Mesodermal cell (in vitro differentiated cells): ENCODE results near the gene SLC10A7.

ENCODE experiments used
- H3K27ac ChIP-seq: 2 replicates; pipeline ENCODE4 v1.7.0; 2013; ENCODE audit warnings: mild to moderate bottlenecking, low read depth, low read length, moderate library complexity; ENCODE audit not compliant: severe bottlenecking
- H3K36me3 ChIP-seq: 2 replicates; pipeline ENCODE4 v1.7.1; 2013; ENCODE audit warnings: mild to moderate bottlenecking, low read length, moderate library complexity; ENCODE audit not compliant: control insufficient read depth, insufficient read depth
- H3K4me1 ChIP-seq: one replicate; pipeline ENCODE4 v1.7.1; 2013; ENCODE audit warnings: mild to moderate bottlenecking, low read length; ENCODE audit not compliant: insufficient read depth, control insufficient read depth, poor library complexity, severe bottlenecking
- H3K4me3 ChIP-seq: 2 replicates; pipeline ENCODE4 v1.7.0; 2013; ENCODE audit warnings: low read length, control low read depth, mild to moderate bottlenecking; ENCODE audit not compliant: insufficient read depth, poor library complexity, severe bottlenecking; ENCODE audit errors: extremely low read depth
- H3K9me3 ChIP-seq: 2 replicates; pipeline ENCODE4 v1.7.1; 2013; ENCODE audit warnings: mild to moderate bottlenecking, low read length, moderate library complexity; ENCODE audit not compliant: control insufficient read depth
- WGBS, 2 experiments: methylation state at CpG; one replicate each; pipeline ENCODE4 v1.1.5; 2013; ENCODE audit warnings: missing lambda C conversion rate in 2 of 2; ENCODE audit not compliant: insufficient coverage in 2 of 2; 5-methylcytosine and 5-hydroxymethylcytosine counted together

Gene SLC10A7

GRCh38 chr4:146469022-146469421 is 52.7 kb downstream of the SLC10A7 start:
- Histone ChIP-seq H3K4me1 (no peaks in the 10 kb centered on the region), H3K36me3 (no peaks in the 10 kb centered on the region), H3K4me3 (no peak overlapping the region), H3K9me3 (no peaks in the 10 kb centered on the region), H3K27ac (no peak overlapping the region)
- no CpG with 5 or more reads among the region's 1 CpG for WGBS, 2 experiments

DNA sequence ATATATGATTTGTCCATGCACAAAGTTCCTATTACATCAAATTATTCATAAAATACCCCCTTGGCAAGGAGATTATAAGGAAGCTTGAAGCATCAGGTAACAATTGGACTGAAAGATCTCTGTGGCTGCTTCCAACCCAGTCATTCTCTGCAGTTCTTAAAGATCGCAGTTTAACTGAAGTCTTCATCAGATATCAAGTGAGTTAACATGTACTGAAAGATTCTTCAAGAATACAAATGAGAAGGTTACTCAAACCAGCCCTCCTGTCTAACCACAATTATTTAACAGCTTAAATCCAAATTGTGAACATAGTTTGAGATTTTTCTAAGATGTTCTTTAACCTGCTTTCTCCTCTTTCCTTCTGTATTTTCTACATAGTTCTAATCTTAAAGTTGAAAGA is 56.1 kb downstream of the SLC10A7 start:
- Histone ChIP-seq H3K9me3 (no peaks in the 10 kb centered on the region), H3K4me3 (no peak overlapping the region), H3K36me3 (no peaks in the 10 kb centered on the region), H3K27ac (no peak overlapping the region), H3K4me1 (no peaks in the 10 kb centered on the region)
- 100% methylated on average over 1 of the region's 1 CpG; no CpG with 5 or more reads in 1 of the 2 experiments for WGBS, 2 experiments

- H3K9me3 ChIP-seq, result no peaks in the 10 kb centered on the region
- H3K27ac ChIP-seq, result no peak overlapping the region
- no peaks in the 10 kb centered on the region for H3K36me3 ChIP-seq
- H3K4me1 ChIP-seq, result no peaks in the 10 kb centered on the region
- H3K4me3 ChIP-seq, result no peak overlapping the region
Observed at GRCh38 chr4:146462251-146462650, 59.5 kb downstream of the SLC10A7 start.

DNA sequence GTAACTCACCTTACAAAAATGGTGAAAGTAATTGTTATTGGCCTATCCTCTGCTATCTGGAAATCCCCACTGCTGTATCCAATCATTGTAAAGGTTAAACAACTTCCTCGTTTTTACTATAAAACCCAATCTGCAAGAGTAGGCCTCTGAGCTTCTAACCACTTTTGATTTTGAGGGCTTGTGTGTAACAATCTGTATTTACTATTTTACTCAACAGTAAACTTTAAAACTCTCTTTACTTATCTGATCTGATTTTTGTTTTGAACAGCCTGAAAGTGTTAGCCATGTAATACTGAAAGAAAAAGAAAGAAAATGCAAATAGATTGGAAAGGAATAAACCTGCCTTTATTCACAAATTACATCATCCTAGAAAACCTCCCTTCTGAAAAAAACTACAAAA is 63.1 kb downstream of the SLC10A7 start:
- H3K36me3 ChIP-seq, result no peaks in the 10 kb centered on the region
- H3K9me3 ChIP-seq, result no peaks in the 10 kb centered on the region
- no peak overlapping the region for H3K4me3 ChIP-seq
- H3K27ac ChIP-seq, result no peak overlapping the region
- WGBS, 2 experiments, result no CpG with 5 or more reads among the region's 1 CpG
- no peaks in the 10 kb centered on the region for H3K4me1 ChIP-seq

GRCh38 chr4:146456681-146457080 is 65.1 kb downstream of the SLC10A7 start:
- Histone ChIP-seq H3K9me3 (no peaks in the 10 kb centered on the region), H3K36me3 (no peaks in the 10 kb centered on the region), H3K4me3 (no peak overlapping the region), H3K27ac (no peak overlapping the region), H3K4me1 (no peaks in the 10 kb centered on the region)
- no CpG with 5 or more reads among the region's 2 CpGs for WGBS, 2 experiments

DNA sequence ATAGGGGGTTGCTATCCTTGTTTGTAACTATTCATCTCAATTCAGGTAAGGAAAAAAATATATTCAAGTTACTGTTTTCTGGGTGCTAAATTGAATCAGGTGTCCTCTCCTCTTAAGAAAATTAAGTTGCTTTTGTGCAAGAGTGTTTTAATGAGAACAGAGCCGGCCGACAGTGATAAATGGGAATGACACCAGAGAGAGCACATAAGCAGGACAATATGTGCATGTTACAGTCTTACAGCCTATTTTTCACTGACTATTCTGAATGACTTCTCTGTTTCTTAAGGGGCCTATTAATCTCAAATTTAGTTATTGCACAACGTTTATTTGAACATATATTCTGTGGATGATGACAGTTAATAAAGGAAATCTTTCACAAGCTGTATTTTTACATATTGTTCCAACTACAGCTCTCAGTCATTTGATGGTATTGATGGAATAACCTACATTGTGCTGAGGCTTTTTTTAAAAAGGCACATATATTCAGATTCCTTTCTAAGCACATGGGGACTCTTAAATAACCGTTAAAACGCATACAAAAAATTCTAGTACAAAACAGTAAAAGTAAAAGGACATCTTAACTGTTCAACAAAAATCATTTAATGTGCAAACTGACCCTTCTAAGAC is 68.4 kb downstream of the SLC10A7 start:
- Histone ChIP-seq H3K36me3 (no peaks in the 10 kb centered on the region), H3K4me3 (no peak overlapping the region), H3K4me1 (no peaks in the 10 kb centered on the region), H3K9me3 (no peaks in the 10 kb centered on the region), H3K27ac (no peak overlapping the region)
- 71 to 100% methylated on average over 1 to 2 of the region's 5 CpGs for WGBS, 2 experiments

- no peaks in the 10 kb centered on the region for H3K9me3 ChIP-seq
- no peak overlapping the region for H3K27ac ChIP-seq
- H3K4me1 ChIP-seq, result no peaks in the 10 kb centered on the region
- no peaks in the 10 kb centered on the region for H3K36me3 ChIP-seq
- no peak overlapping the region for H3K4me3 ChIP-seq
Observed at GRCh38 chr4:146450524-146450923, 71.2 kb downstream of the SLC10A7 start.

DNA sequence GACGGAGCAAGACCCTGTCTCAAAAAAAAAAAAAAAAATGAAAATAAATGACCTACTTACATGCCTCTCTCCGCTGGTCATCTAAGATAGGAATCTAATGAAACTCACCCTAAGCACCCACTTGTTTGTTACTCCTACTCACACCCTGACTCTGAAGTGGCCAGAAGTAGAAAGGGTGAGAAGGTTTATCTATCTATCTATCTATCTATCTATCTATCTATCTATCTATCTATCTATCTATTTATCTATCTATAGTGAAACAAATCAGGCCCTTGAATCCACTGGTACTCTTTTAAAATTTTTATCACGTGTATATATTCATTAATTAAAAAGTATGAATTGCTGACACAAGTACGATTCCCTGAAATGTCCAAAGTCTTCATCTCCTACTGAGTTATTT is 75.2 kb downstream of the SLC10A7 start:
- no peaks in the 10 kb centered on the region for H3K4me1 ChIP-seq
- H3K9me3 ChIP-seq, result no peaks in the 10 kb centered on the region
- WGBS, 2 experiments, result no CpG with 5 or more reads among the region's 4 CpGs
- H3K4me3 ChIP-seq, result no peak overlapping the region
- no peak overlapping the region for H3K27ac ChIP-seq
- no peaks in the 10 kb centered on the region for H3K36me3 ChIP-seq

GRCh38 chr4:146445198-146446150 is 76.3 kb downstream of the SLC10A7 start:
- no peak overlapping the region for H3K4me3 ChIP-seq
- H3K36me3 ChIP-seq, result no peaks in the 10 kb centered on the region
- no peaks in the 10 kb centered on the region for H3K4me1 ChIP-seq
- WGBS, 2 experiments, result 96 to 97% methylated on average over 23 of the region's 37 CpGs
- no peak overlapping the region for H3K27ac ChIP-seq
- H3K9me3 ChIP-seq, result no peaks in the 10 kb centered on the region

DNA sequence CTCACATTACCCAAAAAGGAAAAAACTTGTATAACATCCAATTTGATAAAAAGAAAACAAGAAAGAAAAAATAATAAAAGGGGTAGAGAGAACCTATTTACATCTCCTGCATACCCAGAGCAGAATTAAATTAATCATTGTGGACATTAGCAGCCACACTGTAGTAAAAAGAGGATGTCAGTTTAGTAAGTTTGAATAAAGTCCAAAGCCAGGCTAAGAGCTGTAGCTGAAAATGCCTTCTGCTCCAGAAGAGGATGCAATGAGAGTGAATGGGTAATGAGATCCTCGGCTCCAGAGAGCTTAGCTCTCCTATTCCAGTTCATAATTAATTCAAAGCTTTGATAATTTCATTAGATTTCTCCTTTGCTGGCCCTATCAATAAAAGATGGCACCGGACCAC is 78.2 kb downstream of the SLC10A7 start:
- no peaks in the 10 kb centered on the region for H3K9me3 ChIP-seq
- H3K27ac ChIP-seq, result no peak overlapping the region
- H3K4me1 ChIP-seq, result no peaks in the 10 kb centered on the region
- WGBS, 2 experiments, result no CpG with 5 or more reads among the region's 2 CpGs
- no peak overlapping the region for H3K4me3 ChIP-seq
- no peaks in the 10 kb centered on the region for H3K36me3 ChIP-seq

DNA sequence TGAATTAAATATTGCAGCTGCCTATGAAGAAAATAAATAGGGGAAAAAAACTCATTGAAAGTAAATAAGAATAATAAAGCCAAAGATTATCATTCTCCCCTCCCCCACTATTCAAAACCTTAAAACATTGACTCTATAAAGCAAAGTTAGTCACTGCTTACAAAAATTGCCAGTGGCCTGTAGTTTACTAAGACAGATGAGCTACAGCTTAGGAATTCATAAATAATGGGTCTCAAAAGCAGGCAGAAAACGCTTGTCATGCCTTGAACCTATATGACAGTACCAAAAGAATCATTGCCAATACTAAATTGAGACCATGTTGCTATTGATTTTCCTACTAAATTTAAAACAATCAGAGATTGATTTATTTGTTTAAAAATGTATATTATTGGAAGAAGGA is 78.9 kb downstream of the SLC10A7 start:
- Histone ChIP-seq H3K27ac (no peak overlapping the region), H3K4me1 (no peaks in the 10 kb centered on the region), H3K9me3 (no peaks in the 10 kb centered on the region), H3K4me3 (no peak overlapping the region), H3K36me3 (no peaks in the 10 kb centered on the region)
- WGBS, 2 experiments, result 71% methylated on average over 1 of the region's 1 CpG; no CpG with 5 or more reads in 1 of the 2 experiments
